HepG2 (cell line): Measurements from ENCODE around the gene VAMP8. TPM values are rescaled to one million over a fixed set of nuclear protein-coding genes. Genes with fewer than 3 reads are reported as not detected.
A peak's percentile ranks its signal among the peaks of the same experiment; 100 is the strongest.

Experiments used
- ARID5B ChIP-seq: IDR thresholded peaks from 2 replicates; pipeline ENCODE4 v1.4.0; 2020; ENCODE audit warnings: mild to moderate bottlenecking, missing genetic modification reagents
- ATF5 ChIP-seq: sonication (generic); formaldehyde crosslinking; IDR thresholded peaks from 2 replicates; pipeline ENCODE4 v1.4.0; 2020; ENCODE audit warnings: mild to moderate bottlenecking, low read depth, missing genetic modification reagents
- DDIT3 ChIP-seq: sonication (generic); formaldehyde crosslinking; IDR thresholded peaks from 2 replicates; pipeline ENCODE4 v1.4.0; 2020; ENCODE audit warnings: mild to moderate bottlenecking, missing genetic modification reagents
- EHMT2 ChIP-seq: fragments of 200-600 bp; sonication (generic); IDR thresholded peaks from 2 replicates; pipeline ENCODE4 v1.7.0; 2017; ENCODE audit warnings: antibody characterized with exemption, low read depth, low read length, borderline replicate concordance
- IRF2 ChIP-seq: IDR thresholded peaks from 2 replicates; pipeline ENCODE4 v1.6.1; 2018; ENCODE audit warnings: missing genetic modification reagents, missing compliant biosample characterization
- KLF11 ChIP-seq: IDR thresholded peaks from 2 replicates; pipeline ENCODE4 v1.6.1; 2016; ENCODE audit warnings: missing compliant biosample characterization
- MXD3 ChIP-seq: IDR thresholded peaks from 2 replicates; pipeline ENCODE4 v1.6.1; 2016; ENCODE audit warnings: mild to moderate bottlenecking, missing biosample characterization, missing genetic modification reagents
- MYC ChIP-seq: sonication (generic); formaldehyde crosslinking; IDR thresholded peaks from 2 replicates; pipeline ENCODE4 v1.9.0; 2021; ENCODE audit warnings: missing genetic modification reagents, borderline replicate concordance
- NCOA1 ChIP-seq: sonication (generic); formaldehyde crosslinking; IDR thresholded peaks from 2 replicates; pipeline ENCODE4 v1.9.0; 2021; ENCODE audit warnings: missing genetic modification reagents
- NFE2L2 ChIP-seq: fragments of 150-350 bp; IDR thresholded peaks from 2 replicates; pipeline ENCODE4 v1.6.1; 2014; ENCODE audit warnings: low read length
- NFYC ChIP-seq: IDR thresholded peaks from 2 replicates; pipeline ENCODE4 v1.6.1; 2016; ENCODE audit warnings: missing genetic modification reagents, missing compliant biosample characterization
- SCMH1 ChIP-seq: sonication (generic); formaldehyde crosslinking; IDR thresholded peaks from 2 replicates; pipeline ENCODE4 v1.9.0; 2021; ENCODE audit warnings: missing genetic modification reagents, mild to moderate bottlenecking, borderline replicate concordance
- SETDB1 ChIP-seq: sonication (generic); formaldehyde crosslinking; IDR thresholded peaks from 2 replicates; pipeline ENCODE4 v1.5.1; 2020; ENCODE audit warnings: missing genetic modification reagents, mild to moderate bottlenecking, borderline replicate concordance
- SKIL ChIP-seq: sonication (generic); formaldehyde crosslinking; IDR thresholded peaks from 2 replicates; pipeline ENCODE4 v1.8.0; 2022; ENCODE audit warnings: missing genetic modification reagents, mild to moderate bottlenecking, moderate library complexity, borderline replicate concordance
- ZFP90 ChIP-seq: sonication (generic); formaldehyde crosslinking; IDR thresholded peaks from 2 replicates; pipeline ENCODE4 v1.8.0; 2022; ENCODE audit warnings: missing genetic modification reagents, mild to moderate bottlenecking, inconsistent platforms, borderline replicate concordance
- ZNF232 ChIP-seq: sonication (generic); formaldehyde crosslinking; IDR thresholded peaks from 2 replicates; pipeline ENCODE4 v1.4.0; 2020; ENCODE audit warnings: missing genetic modification reagents, borderline replicate concordance
- ZNF326 ChIP-seq: sonication (generic); formaldehyde crosslinking; IDR thresholded peaks from 2 replicates; pipeline ENCODE4 v1.4.0; 2020; ENCODE audit warnings: missing genetic modification reagents, borderline replicate concordance
- ZNF350 ChIP-seq: sonication (generic); formaldehyde crosslinking; IDR thresholded peaks from 2 replicates; pipeline ENCODE4 v1.4.0; 2020; ENCODE audit warnings: mild to moderate bottlenecking, low read depth, missing genetic modification reagents, borderline replicate concordance
- ZNF441 ChIP-seq: sonication (generic); formaldehyde crosslinking; IDR thresholded peaks from 2 replicates; pipeline ENCODE4 v1.7.0; 2021; ENCODE audit warnings: missing genetic modification reagents, borderline replicate concordance
- ZNF746 ChIP-seq: sonication (generic); formaldehyde crosslinking; IDR thresholded peaks from 2 replicates; pipeline ENCODE4 v1.8.0; 2022; ENCODE audit warnings: mild to moderate bottlenecking, missing genetic modification reagents
- ZNF75D ChIP-seq: sonication (generic); formaldehyde crosslinking; IDR thresholded peaks from 2 replicates; pipeline ENCODE4 v1.8.1; 2023; ENCODE audit warnings: missing genetic modification reagents, mild to moderate bottlenecking, borderline replicate concordance
- ZNF780A ChIP-seq: sonication (generic); formaldehyde crosslinking; IDR thresholded peaks from 2 replicates; pipeline ENCODE4 v1.8.0; 2022; ENCODE audit warnings: mild to moderate bottlenecking, missing genetic modification reagents, moderate library complexity
- ZNF781 ChIP-seq: sonication (generic); formaldehyde crosslinking; IDR thresholded peaks from 2 replicates; pipeline ENCODE4 v1.5.1; 2020; ENCODE audit warnings: borderline replicate concordance, mild to moderate bottlenecking, missing genetic modification reagents; ENCODE audit errors: not compliant biosample characterization
- polyA plus RNA-seq, 8 experiments: library from polyadenylated mRNA; depleted of rRNA in 3 of 8; stranded (reverse) in 7 of 8; unstranded in 1 of 8; fragments of >200 nt; fragmentation: Illumina TruSeq in 4 of 8; extraction: Trizol in 4 of 8; gene quantifications; 2 replicates each; pipeline versions ENCODE4 v1.2.1 to v1.2.3, GENCODE V29; 2011 to 2016; ENCODE audit warnings: low read depth in 4 of 8, missing spikeins in 1 of 8, mixed read lengths in 1 of 8; ENCODE audit not compliant: insufficient read depth in 1 of 8
- total RNA-seq, 5 experiments: library from RNA; depleted of rRNA; stranded (reverse); fragments of >200 nt; fragmentation: Illumina TruSeq; extraction: Trizol; gene quantifications; 2 replicates each; pipeline ENCODE4 v1.2.3, GENCODE V29; 2016; ENCODE audit warnings: low read depth in 1 of 5

Gene VAMP8
- total and polyA plus RNA-seq, 2 of the 13 experiments (the other 11 are each of a cell fraction or from before 2014, with no cell fraction given) = 83.3 to 157 TPM

DNA sequence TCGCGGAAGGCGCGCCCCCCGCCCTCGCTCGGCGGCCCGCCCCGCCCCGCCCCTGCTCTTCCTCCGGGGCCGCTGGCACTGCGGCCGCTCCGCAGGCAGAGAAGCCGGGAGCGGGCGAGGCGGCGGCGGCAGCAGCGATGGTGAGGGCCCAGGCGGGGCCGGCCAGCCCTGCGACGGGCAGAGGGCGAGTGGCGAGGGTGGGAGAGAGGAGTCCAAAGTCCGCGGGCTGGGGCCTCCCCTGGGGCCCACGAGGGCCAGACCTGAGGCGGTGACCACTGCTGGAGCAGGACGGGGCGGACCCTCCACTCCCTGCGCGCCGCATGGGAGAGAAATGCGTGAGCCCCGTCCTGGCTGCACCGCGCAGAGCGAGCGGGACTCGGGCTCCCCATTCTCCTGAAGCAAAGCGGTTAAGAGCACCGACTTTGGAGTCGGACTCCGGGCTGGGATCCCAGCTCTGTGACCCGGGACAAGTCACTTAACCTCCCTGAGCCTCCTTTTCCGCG is 7.0 kb downstream of the VAMP8 start, which contains the start of gene VAMP5 (continued):
- TF ChIP-seq ZFP90 (peak; percentile 92; the same call in 1 of the 2 replicates), ZNF441 (CRISPR knock-in tag) (peak; percentile 88; the same call in 1 of the 2 replicates), MYC (CRISPR knock-in tag) (peak; percentile 98), ATF5 (CRISPR knock-in tag) (0 out of 2 replicates have a peak, but pooled peaks have one; percentile 57), ZNF781 (no peak), NFE2L2 (no peak), SKIL (peak; percentile 77; the same call in 1 of the 2 replicates), ZNF350 (no peak), KLF11 (CRISPR knock-in tag) (no peak), SCMH1 (CRISPR knock-in tag) (no peak), IRF2 (CRISPR knock-in tag) (peak; percentile 48; the same call in 1 of the 2 replicates), EHMT2 (no peak), ARID5B (CRISPR knock-in tag) (peak; percentile 83), ZNF326 (no peak), DDIT3 (no peak), MXD3 (CRISPR knock-in tag) (peak; percentile 89), SETDB1 (CRISPR knock-in tag) (no peak), ZNF780A (CRISPR knock-in tag) (no peak), NCOA1 (no peak; the same call in 1 of the 2 replicates), NFYC (peak; percentile 19; the same call in 1 of the 2 replicates), ZNF746 (CRISPR knock-in tag) (peak; percentile 100), ZNF75D (CRISPR knock-in tag) (no peak), ZNF232 (CRISPR knock-in tag) (peak; percentile 12; the same call in 1 of the 2 replicates)
